Small intestine (tissue), 7 donors: Measurements from ENCODE around the gene CCNB1IP1. TPM values are rescaled to one million over a fixed set of nuclear protein-coding genes. Genes with fewer than 3 reads are reported as not detected.
A peak's percentile ranks its signal among the peaks of the same experiment; 100 is the strongest.
"Not testable (repeated sequence)": the region's sequence is repeated elsewhere in the genome, so short reads cannot be mapped to it uniquely, and the experiment has no call there.

Source experiments
- DNase-seq, 2 donors: peaks; one replicate each; pipeline versions ENCODE4 v3.0.0 to v3.0.0-alpha.2; 2013
- FAIRE-seq: peaks from 2 replicates; lab custom pipeline; 2012; peaks lifted over from hg19 to GRCh38; lab: Jason Lieb, UNC
- H3K27ac ChIP-seq, 3 donors: one replicate each; pipeline ENCODE4 v1.5.1; 2013; ENCODE audit warnings: low read length in 2 of 3, mild to moderate bottlenecking in 2 of 3, control low read depth in 1 of 3, inconsistent platforms in 1 of 3, low read depth in 1 of 3, moderate library complexity in 1 of 3
- H3K27me3 ChIP-seq, 3 donors: one replicate each; pipeline ENCODE4 v1.6.1; 2013; ENCODE audit warnings: low read length in 3 of 3, inconsistent platforms in 1 of 3; ENCODE audit not compliant: control insufficient read depth in 3 of 3, insufficient read depth in 3 of 3
- H3K36me3 ChIP-seq, 3 donors: one replicate each; pipeline ENCODE4 v1.6.1; 2013; ENCODE audit warnings: low read length in 3 of 3, inconsistent platforms in 1 of 3, low read depth in 1 of 3, mild to moderate bottlenecking in 1 of 3, moderate library complexity in 1 of 3; ENCODE audit not compliant: control insufficient read depth in 3 of 3, insufficient read depth in 2 of 3
- H3K4me1 ChIP-seq, 3 donors: one replicate each; pipeline ENCODE4 v1.6.1; 2013; ENCODE audit warnings: low read length in 2 of 3, inconsistent platforms in 1 of 3, low read depth in 1 of 3, mild to moderate bottlenecking in 1 of 3, moderate library complexity in 1 of 3; ENCODE audit not compliant: control insufficient read depth in 3 of 3, insufficient read depth in 2 of 3
- H3K4me3 ChIP-seq, 3 donors: one replicate each; pipeline ENCODE4 v1.5.1; 2013; ENCODE audit warnings: low read length in 3 of 3, control low read depth in 1 of 3, inconsistent platforms in 1 of 3, low read depth in 1 of 3, mild to moderate bottlenecking in 1 of 3, moderate library complexity in 1 of 3
- H3K9me3 ChIP-seq, 2 donors: one replicate each; pipeline ENCODE4 v1.6.1; 2013; ENCODE audit warnings: low read depth in 1 of 2, low read length in 1 of 2; ENCODE audit not compliant: control insufficient read depth in 2 of 2, insufficient read depth in 1 of 2
- WGBS, 3 donors: extraction: QIAGEN DNeasy Blood & Tissue Kit; methylation state at CpG; one replicate each; pipeline ENCODE4 v1.1.7; 2013; 5-methylcytosine and 5-hydroxymethylcytosine counted together
- polyA plus RNA-seq, 4 donors: library from polyadenylated mRNA; stranded (reverse) in 3 of 4; unstranded in 1 of 4; fragments of 200-250 nt in 3 of 4; fragments of 120-200 nt in 1 of 4; gene quantifications; one replicate each; pipeline versions ENCODE4 v1.2.1 to v1.2.3, GENCODE V29; 2013
- donor health status: healthy with polysubstance abuse.
- donor health status: control.
- donor health status: control.
- donor health status: Bipolar disorder and iron deficiency.
- donor health status: healthy.

CCNB1IP1 gene
- polyA plus RNA-seq, 4 donors: 43.5 to 67.9 (median 44.1) TPM

DNA sequence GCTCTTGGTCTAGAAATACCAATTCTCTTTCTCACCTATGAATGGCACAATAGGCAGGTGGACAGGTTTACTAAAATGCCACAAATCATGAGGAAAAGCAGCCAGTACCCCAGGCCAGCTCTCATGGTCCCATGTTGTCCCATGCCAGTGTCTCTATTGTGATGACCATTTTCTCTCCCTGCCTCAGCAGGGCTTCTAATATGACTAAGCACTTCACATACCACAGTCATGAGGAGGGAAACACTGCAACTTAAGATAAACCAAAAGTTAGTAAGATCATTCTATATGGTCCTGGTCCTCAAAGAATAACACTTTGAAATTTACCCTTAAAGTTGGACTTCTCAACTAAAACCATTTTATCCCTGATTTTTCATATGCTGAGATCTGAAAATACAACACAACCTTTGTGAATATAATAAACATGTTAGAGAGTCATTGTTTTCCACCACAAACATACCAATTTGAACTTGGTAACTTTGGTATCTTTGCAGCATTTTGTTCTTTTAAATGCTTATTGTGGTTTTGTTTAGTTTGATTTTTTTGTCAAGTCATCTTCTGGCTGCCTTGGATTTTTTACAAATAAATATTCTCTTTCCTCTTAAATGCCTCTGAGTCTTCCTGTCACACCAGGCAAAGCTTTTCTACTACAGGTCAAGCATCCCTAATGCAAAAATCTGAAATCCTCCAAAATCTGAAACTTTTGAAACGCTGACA lies 30.9 kb downstream of the CCNB1IP1 start:
- no peaks in the 10 kb centered on the region for H3K27me3 ChIP-seq
- H3K27ac ChIP-seq: no peak overlapping the region
- no peaks in the 10 kb centered on the region for H3K9me3 ChIP-seq
- DNase-seq (no peak), FAIRE-seq (no peak)
- WGBS, 3 donors: 86 to 94% (median 92%) methylated on average over 1 of the region's 1 CpG
- H3K4me1 ChIP-seq: peaks cover 0 to 5% (median 5%) of the 10 kb centered on the region in 3 donors
- H3K4me3 ChIP-seq: no peak overlapping the region
- peaks cover 10 to 19% (median 15%) of the 10 kb centered on the region in 3 donors for H3K36me3 ChIP-seq

DNA sequence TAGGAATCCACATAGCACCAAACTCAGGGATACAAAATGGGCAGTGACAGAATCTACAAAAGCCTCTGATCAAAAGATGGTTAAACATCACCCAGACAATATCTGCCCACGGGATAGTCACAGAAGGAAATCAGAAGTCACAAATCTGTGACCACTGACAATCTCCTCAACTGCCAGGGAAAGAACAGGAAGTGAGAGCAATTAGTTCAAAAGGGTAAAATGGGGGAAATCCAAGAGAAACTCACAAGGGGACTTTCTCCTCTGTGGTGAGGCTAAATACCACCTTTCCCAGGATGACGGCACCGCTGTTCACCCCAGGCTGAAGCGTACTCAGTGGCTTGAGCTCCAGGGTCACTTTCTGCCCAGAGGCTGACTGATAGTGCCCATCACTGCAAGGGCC lies 38.0 kb downstream of the CCNB1IP1 start:
- Histone ChIP-seq H3K4me3 (no peak overlapping the region), H3K4me1 (no peaks in the 10 kb centered on the region), H3K9me3 (no peaks in the 10 kb centered on the region), H3K27me3 (no peaks in the 10 kb centered on the region), H3K36me3 (peaks cover 9 to 30% (median 20%) of the 10 kb centered on the region in 3 donors), H3K27ac (no peak overlapping the region)
- WGBS, 3 donors: 66 to 79% (median 76%) methylated on average over 4 of the region's 4 CpGs
- FAIRE-seq (no peak), DNase-seq (no peak)

DNA sequence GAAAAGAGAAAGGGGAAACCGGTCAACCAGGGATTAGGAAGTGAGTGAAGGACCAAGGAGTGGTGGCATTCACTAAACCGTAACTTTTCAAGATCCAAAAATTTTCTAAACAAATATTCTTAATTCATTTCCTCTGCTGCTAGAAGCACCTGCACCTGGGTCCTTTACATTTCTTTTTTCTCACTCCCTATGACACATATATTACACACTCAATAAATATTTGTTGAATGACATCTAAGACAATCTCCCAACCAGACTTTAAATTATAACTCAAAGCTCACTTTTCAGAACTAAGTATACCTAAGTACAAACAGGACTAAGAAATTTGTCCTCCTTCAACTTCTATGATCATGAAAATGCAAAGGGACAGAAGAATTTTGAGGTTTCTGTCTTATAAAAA lies 38.4 kb downstream of the CCNB1IP1 start:
- FAIRE-seq (no peak), DNase-seq (no peak)
- H3K4me3 ChIP-seq: no peak overlapping the region
- H3K36me3 ChIP-seq: peaks cover 9 to 27% (median 23%) of the 10 kb centered on the region in 3 donors
- H3K27ac ChIP-seq: no peak overlapping the region
- H3K4me1 ChIP-seq: no peaks in the 10 kb centered on the region
- no peaks in the 10 kb centered on the region for H3K27me3 ChIP-seq
- no peaks in the 10 kb centered on the region for H3K9me3 ChIP-seq
- WGBS, 3 donors: 94 to 98% (median 95%) methylated on average over 2 of the region's 2 CpGs

DNA sequence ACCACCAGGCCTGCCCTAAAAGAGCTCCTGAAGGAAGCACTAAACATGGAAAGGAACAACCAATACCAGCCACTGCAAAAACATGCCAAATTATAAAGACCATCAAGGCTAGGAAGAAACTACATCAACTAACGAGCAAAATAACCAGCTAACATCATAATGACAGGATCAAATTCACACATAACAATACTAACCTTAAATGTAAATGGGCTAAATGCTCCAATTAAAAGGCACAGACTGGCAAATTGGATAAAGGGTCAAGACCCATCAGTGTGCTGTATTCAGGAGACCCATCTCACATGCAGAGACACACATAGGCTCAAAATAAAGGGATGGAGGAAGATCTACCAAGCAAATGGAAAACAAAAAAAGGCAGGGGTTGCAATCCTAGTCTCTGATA lies 51.1 kb downstream of the CCNB1IP1 start:
- not testable (repeated sequence) for H3K9me3 ChIP-seq, H3K4me3 ChIP-seq, FAIRE-seq, H3K36me3 ChIP-seq, H3K27ac ChIP-seq, H3K27me3 ChIP-seq, H3K4me1 ChIP-seq, DNase-seq
- WGBS, 3 donors: 100% methylated on average over 1 of the region's 1 CpG

DNA sequence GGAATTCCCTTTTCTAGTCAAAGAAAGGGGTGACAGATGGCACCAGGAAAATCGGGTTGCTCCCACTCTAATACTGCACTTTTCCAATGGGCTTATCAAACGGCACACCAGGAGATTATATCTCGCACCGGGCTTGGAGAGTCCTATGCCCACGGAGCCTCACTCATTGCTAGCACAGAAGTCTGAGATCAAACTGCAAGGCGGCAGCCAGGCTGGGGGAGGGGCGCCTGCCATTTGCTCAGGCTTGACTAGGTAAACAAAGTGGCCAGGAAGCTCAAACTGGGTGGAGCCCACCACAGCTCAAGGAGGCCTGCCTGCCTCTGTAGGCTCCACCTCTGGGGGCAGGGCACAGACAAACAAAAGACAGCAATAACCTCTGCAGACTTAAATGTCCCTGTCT lies 52.8 kb downstream of the CCNB1IP1 start:
- not testable (repeated sequence) for H3K27me3 ChIP-seq, H3K36me3 ChIP-seq, H3K4me3 ChIP-seq, FAIRE-seq, DNase-seq, H3K27ac ChIP-seq, H3K4me1 ChIP-seq, H3K9me3 ChIP-seq
- 94 to 97% (median 94%) methylated on average over 7 of the region's 7 CpGs for WGBS, 3 donors

DNA sequence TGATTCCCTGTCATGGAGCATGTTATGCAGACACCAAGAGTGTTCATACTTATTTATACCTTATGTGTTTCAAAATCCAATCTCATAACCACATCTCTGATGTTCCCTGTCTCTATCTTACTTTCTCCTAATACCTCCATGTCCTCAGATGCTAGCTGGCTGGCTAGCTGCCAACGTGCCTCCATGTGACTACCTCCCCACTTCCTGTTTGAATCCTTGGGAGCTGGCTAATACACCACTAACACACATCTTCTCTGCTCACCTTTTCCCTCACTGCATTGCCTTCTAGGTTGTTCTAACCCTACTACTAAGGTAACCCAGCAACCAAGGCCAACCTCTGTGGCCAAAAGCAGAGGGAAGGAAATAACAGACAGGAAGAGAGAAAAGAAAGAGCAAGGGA lies 54.7 kb downstream of the CCNB1IP1 start:
- Histone ChIP-seq H3K4me3 (no peak overlapping the region), H3K27ac (no peak overlapping the region), H3K9me3 (peaks cover 0 to 11% of the 10 kb centered on the region in 2 donors), H3K27me3 (no peaks in the 10 kb centered on the region), H3K36me3 (peaks cover 0 to 4% (median 0%) of the 10 kb centered on the region in 3 donors), H3K4me1 (no peaks in the 10 kb centered on the region)
- DNase-seq (peak in 1 of 2 donors; percentile 8), FAIRE-seq (no peak)
- 56 to 75% (median 64%) methylated on average over 1 of the region's 1 CpG for WGBS, 3 donors

DNA sequence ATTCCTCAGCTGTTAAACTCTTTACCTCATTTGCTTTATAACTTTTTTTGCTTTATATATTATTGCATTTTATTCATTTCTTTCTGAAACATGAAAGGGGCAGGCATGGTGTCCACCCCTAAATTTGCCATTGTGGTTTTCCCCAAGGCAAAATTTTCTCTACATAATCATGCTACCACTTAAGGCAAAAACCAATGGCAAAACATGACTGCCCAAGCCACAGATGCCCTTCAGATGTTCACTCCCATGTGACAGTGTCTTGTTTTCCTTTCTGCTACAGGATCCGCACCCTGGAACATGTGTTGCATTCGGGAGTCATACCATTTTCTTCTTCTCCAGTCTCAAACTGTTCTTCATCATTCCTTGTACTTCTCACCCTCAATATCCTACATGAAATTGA lies 55.7 kb downstream of the CCNB1IP1 start:
- H3K36me3 ChIP-seq: peaks cover 0 to 4% (median 3%) of the 10 kb centered on the region in 3 donors
- WGBS, 3 donors: 95 to 98% (median 96%) methylated on average over 2 of the region's 2 CpGs
- peaks cover 0 to 19% of the 10 kb centered on the region in 2 donors for H3K9me3 ChIP-seq
- H3K4me1 ChIP-seq: no peaks in the 10 kb centered on the region
- no peak for FAIRE-seq
- H3K27me3 ChIP-seq: no peaks in the 10 kb centered on the region
- no peak overlapping the region for H3K4me3 ChIP-seq
- no peak overlapping the region for H3K27ac ChIP-seq
- DNase-seq: no peak

DNA sequence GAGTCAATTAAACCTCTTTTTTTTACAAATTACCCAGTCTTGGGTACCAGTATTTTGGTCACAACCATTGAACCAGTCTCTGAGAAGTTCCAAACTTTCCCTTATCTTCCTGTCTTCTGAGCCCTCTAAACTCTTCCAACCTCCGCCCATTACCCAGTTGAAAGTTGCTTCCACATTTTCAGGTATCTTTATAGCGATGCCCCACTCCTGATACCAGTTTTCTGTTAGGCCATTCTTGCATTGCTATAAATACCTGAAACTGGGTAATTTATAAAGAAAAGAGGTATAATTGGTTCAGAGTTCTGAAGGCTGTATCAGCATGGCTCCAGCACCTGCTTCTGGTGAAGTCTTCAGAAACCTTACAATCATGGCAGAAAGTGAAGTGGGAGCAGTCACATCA lies 59.0 kb downstream of the CCNB1IP1 start:
- H3K9me3 ChIP-seq: peaks cover 0 to 28% of the 10 kb centered on the region in 2 donors
- DNase-seq (no peak), FAIRE-seq (no peak)
- H3K4me1 ChIP-seq: no peaks in the 10 kb centered on the region
- H3K4me3 ChIP-seq: no peak overlapping the region
- H3K27ac ChIP-seq: no peak overlapping the region
- no peaks in the 10 kb centered on the region for H3K27me3 ChIP-seq
- peaks cover 0 to 3% (median 0%) of the 10 kb centered on the region in 3 donors for H3K36me3 ChIP-seq
- WGBS, 3 donors: 97 to 100% (median 98%) methylated on average over 2 of the region's 2 CpGs

DNA sequence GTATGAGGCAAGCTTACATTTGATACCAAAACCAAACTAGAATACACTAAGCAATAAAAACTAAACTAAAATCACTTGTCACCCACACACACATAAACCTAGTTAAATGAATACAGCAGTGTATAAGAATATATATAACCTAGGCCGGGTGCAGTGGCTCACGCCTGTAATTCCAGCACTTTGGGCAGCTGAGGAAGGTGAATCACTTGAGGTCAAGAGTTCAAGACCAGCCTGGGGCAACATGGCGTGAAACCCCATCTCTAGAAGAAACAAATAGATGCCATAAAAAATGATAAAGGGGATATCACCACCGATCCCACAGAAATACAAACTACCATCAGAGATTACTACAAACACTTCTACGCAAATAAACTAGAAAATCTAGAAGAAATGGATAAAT lies 68.7 kb downstream of the CCNB1IP1 start:
- not testable (repeated sequence) for FAIRE-seq, H3K27me3 ChIP-seq, DNase-seq, H3K9me3 ChIP-seq, H3K4me3 ChIP-seq, H3K27ac ChIP-seq, H3K4me1 ChIP-seq, H3K36me3 ChIP-seq
- WGBS, 3 donors: 88 to 93% (median 90%) methylated on average over 5 of the region's 5 CpGs
